Vagina (tissue), 2 donors: ENCODE data around the gene IL20RB. TPM values are rescaled to one million over a fixed set of nuclear protein-coding genes. Genes with fewer than 3 reads are reported as not detected.
"Not testable (repeated sequence)": the region's sequence is repeated elsewhere in the genome, so short reads cannot be mapped to it uniquely, and the experiment has no call there.

Experiments
- DNase-seq, 2 donors: peaks; one replicate each; pipeline ENCODE4 v3.0.0-alpha.2; 2017; ENCODE audit errors: extremely low spot score in 2 of 2
- H3K27ac ChIP-seq: fragments of 200-600 bp; sonication (generic); one replicate; pipeline ENCODE4 v1.5.1; 2019
- H3K27me3 ChIP-seq: fragments of 200-600 bp; sonication (generic); one replicate; pipeline ENCODE4 v1.5.1; 2019
- H3K36me3 ChIP-seq, 2 donors: fragments of 200-600 bp; sonication (generic); one replicate each; pipeline ENCODE4 v1.5.1; 2017 to 2019
- H3K4me1 ChIP-seq: fragments of 200-600 bp; sonication (generic); one replicate; pipeline ENCODE4 v1.5.1; 2019
- H3K4me3 ChIP-seq, 2 donors: fragments of 200-600 bp; sonication (generic); 1 replicate in 1 of 2; 2 replicates in 1 of 2; pipeline ENCODE4 v1.5.1; 2016 to 2019
- H3K9me3 ChIP-seq: fragments of 200-600 bp; sonication (generic); one replicate; pipeline ENCODE4 v1.5.1; 2019
- POLR2A ChIP-seq, 2 donors: fragments of 450-650 bp; IDR thresholded peaks; one replicate each; pipeline ENCODE4 v1.6.1; 2017; ENCODE audit warnings: antibody characterized with exemption in 2 of 2, mild to moderate bottlenecking in 2 of 2, moderate library complexity in 2 of 2
- POLR2AphosphoS5 ChIP-seq, 2 donors: sonication (generic); formaldehyde crosslinking; IDR thresholded peaks; one replicate each; pipeline ENCODE4 v1.9.0; 2017; ENCODE audit warnings: antibody characterized with exemption in 2 of 2, mild to moderate bottlenecking in 2 of 2, low read depth in 1 of 2; ENCODE audit not compliant: insufficient read depth in 1 of 2
- intact Hi-C: fragments of 100-400 bp; cut with DNase I; formaldehyde crosslinking; loops from one replicate; pipeline ENCODE4 v1.15.1; 2023
- total RNA-seq: library from RNA; depleted of rRNA; stranded (reverse); fragments of >200 nt; gene quantifications from one replicate; pipeline ENCODE4 v1.2.3, GENCODE V29; 2016
- TF ChIP-seq, protein P1 (sequence below), 3 experiments: fragments of 450-650 bp in 2 of 3; fragments of 200-600 bp in 1 of 3; sonication (generic) in 1 of 3; IDR thresholded peaks; one replicate each; pipeline ENCODE4 v1.5.1; 2017 to 2019; ENCODE audit warnings: antibody characterized with exemption in 3 of 3, mild to moderate bottlenecking in 2 of 3, moderate library complexity in 2 of 3

IL20RB gene
- total RNA-seq, 1 donor from 2014 or later: 67.3 TPM

DNA sequence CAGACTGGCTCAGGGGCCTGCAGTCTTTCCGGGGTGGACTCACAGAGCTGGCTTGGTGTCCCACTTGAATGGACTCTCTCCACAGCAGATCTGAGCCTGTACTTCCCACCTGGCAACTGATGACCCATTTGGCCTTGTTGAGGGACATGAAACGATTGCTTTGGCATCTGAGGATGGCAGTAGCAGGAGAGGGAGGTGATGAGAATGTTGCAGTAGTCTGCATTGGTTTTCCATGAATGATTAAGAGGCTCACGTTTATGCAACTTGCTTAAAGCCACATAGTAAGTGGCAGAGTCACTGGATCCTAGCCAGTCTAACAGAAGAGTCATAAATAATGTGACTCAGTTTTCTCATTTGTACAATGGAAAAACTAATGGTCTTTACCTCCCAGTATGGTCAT lies 21.9 kb downstream of the IL20RB start:
- DNase-seq: no peak
- intact Hi-C loops: no loop called here
- H3K36me3 ChIP-seq: no peaks in the 10 kb centered on the region

DNA sequence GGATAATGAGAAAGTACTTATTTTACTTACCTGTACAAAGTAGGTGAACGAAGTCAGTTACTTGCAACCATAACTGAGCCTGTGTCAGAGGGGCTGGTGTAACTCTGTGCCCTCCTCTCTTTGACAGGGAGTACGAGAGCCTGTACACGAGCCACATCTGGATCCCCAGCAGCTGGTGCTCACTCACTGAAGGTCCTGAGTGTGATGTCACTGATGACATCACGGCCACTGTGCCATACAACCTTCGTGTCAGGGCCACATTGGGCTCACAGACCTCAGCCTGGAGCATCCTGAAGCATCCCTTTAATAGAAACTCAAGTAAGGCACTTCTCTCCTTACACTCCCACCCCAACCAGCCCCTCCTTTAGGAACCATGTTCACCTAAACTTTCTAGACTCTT lies 24.2 kb downstream of the IL20RB start:
- TF ChIP-seq, protein P1, sequence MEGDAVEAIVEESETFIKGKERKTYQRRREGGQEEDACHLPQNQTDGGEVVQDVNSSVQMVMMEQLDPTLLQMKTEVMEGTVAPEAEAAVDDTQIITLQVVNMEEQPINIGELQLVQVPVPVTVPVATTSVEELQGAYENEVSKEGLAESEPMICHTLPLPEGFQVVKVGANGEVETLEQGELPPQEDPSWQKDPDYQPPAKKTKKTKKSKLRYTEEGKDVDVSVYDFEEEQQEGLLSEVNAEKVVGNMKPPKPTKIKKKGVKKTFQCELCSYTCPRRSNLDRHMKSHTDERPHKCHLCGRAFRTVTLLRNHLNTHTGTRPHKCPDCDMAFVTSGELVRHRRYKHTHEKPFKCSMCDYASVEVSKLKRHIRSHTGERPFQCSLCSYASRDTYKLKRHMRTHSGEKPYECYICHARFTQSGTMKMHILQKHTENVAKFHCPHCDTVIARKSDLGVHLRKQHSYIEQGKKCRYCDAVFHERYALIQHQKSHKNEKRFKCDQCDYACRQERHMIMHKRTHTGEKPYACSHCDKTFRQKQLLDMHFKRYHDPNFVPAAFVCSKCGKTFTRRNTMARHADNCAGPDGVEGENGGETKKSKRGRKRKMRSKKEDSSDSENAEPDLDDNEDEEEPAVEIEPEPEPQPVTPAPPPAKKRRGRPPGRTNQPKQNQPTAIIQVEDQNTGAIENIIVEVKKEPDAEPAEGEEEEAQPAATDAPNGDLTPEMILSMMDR (IDR thresholded peaks at IDR 0.05): no peak
- Histone ChIP-seq H3K4me1 (peaks cover 38% of the 10 kb centered on the region), H3K27ac (peak overlapping the region; percentile 46), H3K4me3 (no peak overlapping the region), H3K36me3 (no peaks in the 10 kb centered on the region), H3K27me3 (no peaks in the 10 kb centered on the region), H3K9me3 (no peaks in the 10 kb centered on the region)
- DNase-seq: no peak
- intact Hi-C loops: no loop called here

More for the DNA sequence above, 21.9 kb downstream of the IL20RB start:
- no peak overlapping the region for H3K4me3 ChIP-seq
- no peak for TF ChIP-seq POLR2A (IDR thresholded peaks at IDR 0.05)
- TF ChIP-seq, protein P1 (IDR thresholded peaks at IDR 0.05): no peak
- TF ChIP-seq POLR2AphosphoS5 (IDR thresholded peaks at IDR 0.05; ENCODE audit: insufficient read depth in 1 of 2, low read depth in 1 of 2): no peak
- H3K27me3 ChIP-seq: no peaks in the 10 kb centered on the region
- no peak overlapping the region for H3K27ac ChIP-seq
- H3K9me3 ChIP-seq: no peaks in the 10 kb centered on the region
- peaks cover 30% of the 10 kb centered on the region for H3K4me1 ChIP-seq

DNA sequence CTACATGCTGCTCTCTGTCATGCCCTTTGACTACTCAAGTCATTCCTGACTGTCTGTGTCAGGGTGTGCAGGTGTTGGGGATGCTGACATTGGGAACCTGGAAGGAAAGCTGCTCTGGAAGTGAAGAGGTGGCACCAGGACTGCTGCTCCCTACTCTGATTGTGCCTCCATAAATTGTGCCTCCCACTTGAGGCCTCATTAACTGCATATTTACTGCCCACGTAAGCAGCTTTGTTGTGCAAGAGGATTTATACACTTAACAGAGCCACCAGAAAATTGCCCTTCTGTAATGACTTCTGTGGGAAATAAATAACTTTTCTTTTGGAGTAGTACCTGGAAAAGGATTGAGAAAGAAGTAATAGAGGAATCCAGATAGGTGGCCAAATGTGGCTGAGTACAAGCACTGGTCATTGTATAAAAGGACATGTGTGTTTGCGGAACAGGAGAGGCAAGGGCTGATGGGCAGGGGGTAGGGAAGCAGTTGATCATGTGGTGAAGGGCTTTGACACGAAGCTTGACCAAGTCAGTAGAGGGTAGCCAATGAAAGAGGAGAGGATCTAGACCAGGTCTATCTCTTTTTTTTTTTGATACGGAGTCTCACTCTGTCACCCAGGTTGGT lies 24.8 kb downstream of the IL20RB start:
- Histone ChIP-seq H3K9me3 (no peaks in the 10 kb centered on the region), H3K27ac (no peak overlapping the region), H3K36me3 (no peaks in the 10 kb centered on the region), H3K27me3 (no peaks in the 10 kb centered on the region), H3K4me3 (no peak overlapping the region), H3K4me1 (peaks cover 38% of the 10 kb centered on the region)
- TF ChIP-seq, protein P1 (IDR thresholded peaks at IDR 0.05): no peak
- TF ChIP-seq POLR2A (IDR thresholded peaks at IDR 0.05) (no peak), POLR2AphosphoS5 (IDR thresholded peaks at IDR 0.05; ENCODE audit: insufficient read depth in 1 of 2, low read depth in 1 of 2) (no peak)
- DNase-seq: no peak
- intact Hi-C loops: no loop called here

DNA sequence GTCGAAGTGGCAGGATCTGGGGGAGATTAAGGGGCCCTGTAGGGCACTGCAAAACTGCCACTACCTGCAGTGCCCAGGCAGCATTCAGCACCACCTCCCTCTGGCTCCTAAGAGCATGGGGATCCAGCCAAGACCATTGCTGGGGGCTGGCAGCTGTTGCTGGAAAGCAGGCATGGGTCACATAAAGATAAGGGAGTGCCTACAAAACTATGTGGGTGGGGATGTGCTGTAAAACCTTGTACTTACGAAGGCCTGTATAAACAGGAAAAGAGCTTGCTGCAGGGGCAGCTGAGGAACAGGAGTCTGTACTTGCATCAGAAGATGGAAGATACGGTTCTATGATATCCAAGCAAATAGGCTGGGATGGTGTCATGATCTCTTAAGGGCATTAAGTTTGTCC lies 27.1 kb downstream of the IL20RB start:
- DNase-seq: no peak
- Histone ChIP-seq H3K4me1 (peaks cover 43% of the 10 kb centered on the region), H3K27me3 (no peaks in the 10 kb centered on the region), H3K9me3 (no peaks in the 10 kb centered on the region), H3K4me3 (no peak overlapping the region), H3K36me3 (no peaks in the 10 kb centered on the region), H3K27ac (peak overlapping the region; percentile 27)
- TF ChIP-seq POLR2AphosphoS5 (IDR thresholded peaks at IDR 0.05; ENCODE audit: insufficient read depth in 1 of 2, low read depth in 1 of 2) (peak; percentile 27 to 62), POLR2A (IDR thresholded peaks at IDR 0.05) (no peak)
- TF ChIP-seq, protein P1 (IDR thresholded peaks at IDR 0.05): no peak
- intact Hi-C loops: no loop called here

DNA sequence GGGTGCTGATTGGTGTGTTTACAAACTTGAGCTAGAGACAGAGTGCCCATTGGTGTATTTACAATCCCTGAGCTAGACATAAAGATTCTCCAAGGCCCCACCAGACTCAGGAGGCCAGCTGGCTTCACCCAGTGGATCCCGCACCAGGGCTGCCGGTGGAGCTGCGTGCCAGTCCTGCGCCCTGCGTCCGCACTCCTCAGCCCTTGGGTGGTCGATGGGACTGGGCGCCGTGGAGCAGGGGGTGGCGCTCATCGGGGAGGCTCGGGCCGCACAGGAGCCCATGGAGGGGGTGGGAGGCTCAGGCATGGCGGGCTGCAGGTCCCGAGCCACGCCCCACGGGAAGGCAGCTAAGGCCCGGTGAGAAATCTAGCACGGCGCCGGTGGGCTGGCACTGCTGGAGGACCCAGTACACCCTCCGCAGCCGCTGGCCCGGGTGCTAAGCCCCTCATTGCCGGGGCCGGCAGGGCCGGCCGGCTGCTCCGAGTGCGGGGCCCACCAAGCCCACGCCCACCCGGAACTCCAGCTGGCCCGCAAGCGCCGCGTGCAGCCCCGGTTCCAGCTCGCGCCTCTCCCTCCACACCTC lies 29.7 kb downstream of the IL20RB start:
- H3K4me3 ChIP-seq, H3K27ac ChIP-seq, DNase-seq, H3K36me3 ChIP-seq, H3K9me3 ChIP-seq, H3K27me3 ChIP-seq, intact Hi-C loops: not testable (repeated sequence)
- H3K4me1 ChIP-seq: peaks cover 44% of the 10 kb centered on the region
